Endothelial cell of umbilical vein (primary cell): ENCODE measurements around the gene GCH1. TPM values are rescaled to one million over a fixed set of nuclear protein-coding genes. Genes with fewer than 3 reads are reported as not detected.

Source experiments
- BruUV-seq: library from RNA; stranded (reverse); fragments of 400-500 nt; replicated peaks from 2 replicates; lab custom pipeline; 2021; lab: Mats Ljungman, UMichigan
- CTCF ChIA-PET: fragments of 300-600, 350-600 bp; sonication (Branson Sonifier 250); formaldehyde crosslinking; loops from one replicate; lab custom pipeline; 2021; ENCODE audit warnings: antibody characterized with exemption, inconsistent platforms; lab: Charles Lee
- POLR2A ChIA-PET: fragments of 300-600, 350-600 bp; sonication (Branson Sonifier 250); formaldehyde crosslinking; loops from one replicate; lab custom pipeline; 2021; ENCODE audit warnings: antibody characterized with exemption, inconsistent platforms; lab: Charles Lee
- DNase-seq: peaks from one replicate; pipeline ENCODE4 v3.0.0-alpha.2; 2011; ENCODE audit warnings: low read depth, low spot score
- FAIRE-seq: peaks from 2 replicates; lab custom pipeline; 2011; peaks lifted over from hg19 to GRCh38; lab: Jason Lieb, UNC
- H2AFZ ChIP-seq: 2 replicates; pipeline ENCODE4 v1.6.0; 2012; ENCODE audit warnings: low read depth, low read length, control low read depth, inconsistent platforms
- H3K27ac ChIP-seq: 2 replicates; pipeline ENCODE4 v1.5.1; 2011; ENCODE audit warnings: low read depth, mild to moderate bottlenecking, control low read depth, low read length, moderate library complexity; ENCODE audit not compliant: insufficient read depth
- H3K27me3 ChIP-seq, 2 experiments: 2 replicates each; pipeline versions ENCODE4 v1.6.0 to v1.6.1; 2011; ENCODE audit warnings: low read length in 2 of 2, mixed read lengths in 1 of 2; ENCODE audit not compliant: control insufficient read depth in 2 of 2, insufficient read depth in 2 of 2
- H3K36me3 ChIP-seq, 2 experiments: 2 replicates in 1 of 2; 3 replicates in 1 of 2; pipeline ENCODE4 v1.5.1; 2011; ENCODE audit warnings: low read length in 2 of 2, mild to moderate bottlenecking in 1 of 2, moderate library complexity in 1 of 2; ENCODE audit not compliant: control insufficient read depth in 2 of 2, insufficient read depth in 2 of 2; ENCODE audit errors: extremely low read depth in 1 of 2
- H3K4me1 ChIP-seq: 3 replicates; pipeline ENCODE4 v1.5.1; 2011; ENCODE audit warnings: mild to moderate bottlenecking, low read length; ENCODE audit not compliant: control insufficient read depth, insufficient read depth; ENCODE audit errors: extremely low read depth
- H3K4me2 ChIP-seq: 2 replicates; pipeline ENCODE4 v1.6.1; 2011; ENCODE audit warnings: low read length, control low read depth, mixed read lengths; ENCODE audit not compliant: insufficient read depth
- H3K4me3 ChIP-seq, 3 experiments: fragments of 200-600 bp in 1 of 3; sonication (generic), shearing (Covaris generic) in 1 of 3; replicated peaks in 1 of 3; 2 replicates each; pipeline ENCODE4 v1.5.1; 2011 to 2016; ENCODE audit warnings: control low read depth in 3 of 3, low read length in 3 of 3, mild to moderate bottlenecking in 2 of 3, inconsistent platforms in 1 of 3, low read depth in 1 of 3, moderate library complexity in 1 of 3; ENCODE audit not compliant: insufficient read depth in 1 of 3
- H3K79me2 ChIP-seq: 2 replicates; pipeline ENCODE4 v1.6.0; 2012; ENCODE audit warnings: low read length, inconsistent platforms; ENCODE audit not compliant: control insufficient read depth, insufficient read depth
- H3K9ac ChIP-seq: replicated peaks from 2 replicates; pipeline ENCODE3; 2011; ENCODE audit warnings: low read length, control low read depth; ENCODE audit not compliant: insufficient read depth; ENCODE audit errors: extremely low read depth
- H3K9me1 ChIP-seq: replicated peaks from 3 replicates; pipeline ENCODE4 v1.6.0; 2011; ENCODE audit warnings: mild to moderate bottlenecking, low read length; ENCODE audit not compliant: control insufficient read depth, insufficient read depth; ENCODE audit errors: extremely low read depth
- H3K9me3 ChIP-seq: replicated peaks from 2 replicates; pipeline ENCODE4 v1.5.1; 2012; ENCODE audit warnings: low read length, inconsistent platforms; ENCODE audit not compliant: control insufficient read depth, insufficient read depth
- H4K20me1 ChIP-seq: replicated peaks from 2 replicates; pipeline ENCODE3; 2011; ENCODE audit warnings: mild to moderate bottlenecking, low read length; ENCODE audit not compliant: control insufficient read depth, insufficient read depth; ENCODE audit errors: extremely low read depth
- EZH2 ChIP-seq: IDR thresholded peaks from 2 replicates; pipeline ENCODE4 v1.6.1; 2012; ENCODE audit warnings: borderline replicate concordance, low read depth, mild to moderate bottlenecking, moderate library complexity, low read length, inconsistent platforms; ENCODE audit not compliant: severe bottlenecking
- FOS ChIP-seq: IDR thresholded peaks from 2 replicates; pipeline ENCODE4 v1.6.1; 2011; ENCODE audit warnings: mild to moderate bottlenecking, low read length, moderate library complexity, borderline replicate concordance; ENCODE audit not compliant: insufficient read depth
- GATA2 ChIP-seq: IDR thresholded peaks from 2 replicates; pipeline ENCODE4 v1.7.0; 2011; ENCODE audit warnings: low read depth, mild to moderate bottlenecking, moderate library complexity, mixed read lengths, low read length; ENCODE audit not compliant: insufficient read length, insufficient read depth
- JUN ChIP-seq: IDR thresholded peaks from 2 replicates; pipeline ENCODE4 v1.6.1; 2011; ENCODE audit warnings: borderline replicate concordance, low read depth; ENCODE audit not compliant: insufficient read length, insufficient read depth
- MYC ChIP-seq: IDR thresholded peaks from one replicate; pipeline ENCODE4 v1.6.1; 2011; ENCODE audit warnings: mild to moderate bottlenecking, low read depth, low read length
- POLR2A ChIP-seq: IDR thresholded peaks from 2 replicates; pipeline ENCODE4 v1.6.1; 2012; ENCODE audit warnings: low read depth, mild to moderate bottlenecking, control low read depth, low read length
- POLR2AphosphoS5 ChIP-seq: IDR thresholded peaks from 2 replicates; pipeline ENCODE4 v1.6.1; 2012; ENCODE audit warnings: low read depth, mild to moderate bottlenecking, control low read depth, low read length, moderate library complexity; ENCODE audit not compliant: insufficient read depth
- dilution Hi-C: fragments of 300-500 bp; cut with MboI; formaldehyde crosslinking; loops from one replicate; pipeline ENCODE4 v1.15.0; 2019; ENCODE audit warnings: low sequenced_read_pairs; ENCODE audit not compliant: extremely low pct_ligation_motif_present
- intact Hi-C: fragments of 100-400 bp; cut with micrococcal nuclease; formaldehyde crosslinking; loops from one replicate; pipeline ENCODE4 v1.10.0; 2022
- polyA plus RNA-seq, 4 experiments: library from polyadenylated mRNA; depleted of rRNA in 3 of 4; stranded (reverse) in 3 of 4; unstranded in 1 of 4; fragments of >200 nt; gene quantifications; 2 replicates each; pipeline versions ENCODE4 v1.2.1 to v1.2.3, GENCODE V29; 2011 to 2012; ENCODE audit warnings: missing spikeins in 1 of 4
- total RNA-seq: library from RNA; stranded (reverse); gene quantifications from 2 replicates; pipeline ENCODE4 v1.2.3, GENCODE V29; 2021
- TF ChIP-seq, protein P1 (sequence below): IDR thresholded peaks from 2 replicates; pipeline ENCODE4 v1.6.1; 2011; ENCODE audit not compliant: insufficient read depth, insufficient read length
- TF ChIP-seq, protein P2 (sequence below), 2 donors: IDR thresholded peaks; 1 replicate in 1 of 2; 2 replicates in 1 of 2; pipeline ENCODE4 v1.5.1; 2011; ENCODE audit warnings: low read length in 2 of 2, mild to moderate bottlenecking in 2 of 2, moderate library complexity in 2 of 2, control low read depth in 1 of 2, inconsistent platforms in 1 of 2, low read depth in 1 of 2; ENCODE audit not compliant: insufficient read depth in 1 of 2; ENCODE audit errors: extremely low read depth in 1 of 2

Gene GCH1
- total and polyA plus RNA-seq, 2 donors (not counting 3 experiments of a cell fraction or from before 2014, with no cell fraction given) = 3.6 to 4.6 TPM

DNA sequence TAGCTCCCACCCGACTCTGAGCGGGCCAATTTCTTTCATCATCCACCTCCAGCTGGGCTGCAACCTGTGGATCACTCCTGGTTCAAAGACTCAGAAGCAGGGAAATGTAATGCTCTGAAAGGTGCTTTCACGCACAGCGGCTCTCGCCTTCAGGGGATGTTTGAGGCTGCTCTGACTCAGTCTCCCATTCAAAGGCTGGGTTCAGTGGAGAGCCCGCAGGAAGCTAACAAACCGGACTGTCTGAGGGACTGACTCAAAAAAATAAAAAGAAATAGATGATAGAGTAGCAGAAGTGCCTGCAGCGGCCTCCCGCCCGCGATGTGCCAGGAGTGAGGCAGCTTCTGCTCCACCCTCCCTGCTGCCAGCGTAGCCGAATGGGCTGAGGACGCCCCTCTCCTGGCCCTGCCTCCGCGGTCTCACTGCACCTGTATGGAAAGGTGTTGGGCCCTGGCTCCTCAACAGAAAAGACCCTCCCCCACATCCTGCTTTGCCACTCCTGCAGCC is 98.0 kb downstream of the GCH1 start:
- DNase-seq (no peak), FAIRE-seq (no peak)
- no peak overlapping the region for H2AFZ ChIP-seq
- no peak overlapping the region for H3K9ac ChIP-seq
- no TSS peak for BruUV-seq
- H3K4me2 ChIP-seq = no peak overlapping the region
- H3K27ac ChIP-seq = no peak overlapping the region
- no peaks in the 10 kb centered on the region for H3K79me2 ChIP-seq
- intact Hi-C loops (loop anchor here (1.0 to 5.0 kb wide), 3 partner anchors 250 to 438 kb away; partner anchors contain the start of gene CGRRF1), dilution Hi-C loops (no loop called here)
- no peaks in the 10 kb centered on the region for H3K4me1 ChIP-seq
- no peaks in the 10 kb centered on the region for H4K20me1 ChIP-seq
- no peak overlapping the region for H3K4me3 ChIP-seq
- peaks cover 0 to 2% of the 10 kb centered on the region in 2 experiments for H3K27me3 ChIP-seq
- H3K9me1 ChIP-seq = no peaks in the 10 kb centered on the region
- H3K36me3 ChIP-seq = no peaks in the 10 kb centered on the region
- TF ChIP-seq, protein P1, sequence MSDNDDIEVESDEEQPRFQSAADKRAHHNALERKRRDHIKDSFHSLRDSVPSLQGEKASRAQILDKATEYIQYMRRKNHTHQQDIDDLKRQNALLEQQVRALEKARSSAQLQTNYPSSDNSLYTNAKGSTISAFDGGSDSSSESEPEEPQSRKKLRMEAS = no peak
- no peak for TF ChIP-seq FOS
- no peak for TF ChIP-seq POLR2AphosphoS5
- TF ChIP-seq, protein P2, sequence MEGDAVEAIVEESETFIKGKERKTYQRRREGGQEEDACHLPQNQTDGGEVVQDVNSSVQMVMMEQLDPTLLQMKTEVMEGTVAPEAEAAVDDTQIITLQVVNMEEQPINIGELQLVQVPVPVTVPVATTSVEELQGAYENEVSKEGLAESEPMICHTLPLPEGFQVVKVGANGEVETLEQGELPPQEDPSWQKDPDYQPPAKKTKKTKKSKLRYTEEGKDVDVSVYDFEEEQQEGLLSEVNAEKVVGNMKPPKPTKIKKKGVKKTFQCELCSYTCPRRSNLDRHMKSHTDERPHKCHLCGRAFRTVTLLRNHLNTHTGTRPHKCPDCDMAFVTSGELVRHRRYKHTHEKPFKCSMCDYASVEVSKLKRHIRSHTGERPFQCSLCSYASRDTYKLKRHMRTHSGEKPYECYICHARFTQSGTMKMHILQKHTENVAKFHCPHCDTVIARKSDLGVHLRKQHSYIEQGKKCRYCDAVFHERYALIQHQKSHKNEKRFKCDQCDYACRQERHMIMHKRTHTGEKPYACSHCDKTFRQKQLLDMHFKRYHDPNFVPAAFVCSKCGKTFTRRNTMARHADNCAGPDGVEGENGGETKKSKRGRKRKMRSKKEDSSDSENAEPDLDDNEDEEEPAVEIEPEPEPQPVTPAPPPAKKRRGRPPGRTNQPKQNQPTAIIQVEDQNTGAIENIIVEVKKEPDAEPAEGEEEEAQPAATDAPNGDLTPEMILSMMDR (IDR thresholded peaks at IDR 0.05; ENCODE audit: extremely low read depth in 1 of 2, insufficient read depth in 1 of 2, low read depth in 1 of 2, low read length in 2 of 2) = no peak
- TF ChIP-seq POLR2A = no peak
- no peak for TF ChIP-seq JUN
- TF ChIP-seq GATA2 = no peak
- no peak for TF ChIP-seq EZH2
- no peak for TF ChIP-seq MYC
- CTCF ChIA-PET = interaction anchor here (0.7 to 5.9 kb wide), 17 partner anchors 11 to 456 kb away, joined by 3 to 70 read pairs (median 4); partner anchors contain the start of gene CGRRF1
- POLR2A ChIA-PET = no interaction called here
- H3K9me3 ChIP-seq = no peaks in the 10 kb centered on the region
